Measurements from ENCODE around the gene TMEM248.
"Not testable (repeated sequence)": the region's sequence is repeated elsewhere in the genome, so short reads cannot be mapped to it uniquely, and the experiment has no call there.

Gene TMEM248

GRCh38 chr7:66920769-66921395 lies at the start of gene TMEM248:
Gene TMEM248, plus strand, starts transcription at chr7:66921225. Its CDS starts 20,641 bp downstream, at chr7:66941866.
- peak; percentile 78 for DNase-seq (ENCODE audit: low spot score)

GRCh38 chr7:66873476-66873875 lies 47.5 kb upstream of the TMEM248 start:
- DNase-seq (ENCODE audit: low spot score), result no peak

- no peak for DNase-seq (ENCODE audit: low spot score)
Observed at GRCh38 chr7:66877577-66878300, 43.3 kb upstream of the TMEM248 start.

- not testable (repeated sequence) for DNase-seq (ENCODE audit: low spot score)
Observed at GRCh38 chr7:66878301-66878685, 42.7 kb upstream of the TMEM248 start.

- no peak for DNase-seq (ENCODE audit: low spot score)
Observed at GRCh38 chr7:66880053-66880452, 41.0 kb upstream of the TMEM248 start.

GRCh38 chr7:66880577-66880976 lies 40.4 kb upstream of the TMEM248 start:
- not testable (repeated sequence) for DNase-seq (ENCODE audit: low spot score)

- DNase-seq (ENCODE audit: low spot score), result no peak
Observed at GRCh38 chr7:66883716-66884115, 37.3 kb upstream of the TMEM248 start.

GRCh38 chr7:66884556-66884955 lies 36.5 kb upstream of the TMEM248 start:
- not testable (repeated sequence) for DNase-seq (ENCODE audit: low spot score)

- DNase-seq (ENCODE audit: low spot score), result no peak
Observed at GRCh38 chr7:66886152-66886551, 34.9 kb upstream of the TMEM248 start.

- DNase-seq (ENCODE audit: low spot score), result not testable (repeated sequence)
Observed at GRCh38 chr7:66888223-66888622, 32.8 kb upstream of the TMEM248 start.

- no peak for DNase-seq (ENCODE audit: low spot score)
Observed at GRCh38 chr7:66894463-66895080, 26.5 kb upstream of the TMEM248 start.

- no peak for DNase-seq (ENCODE audit: low spot score)
Observed at GRCh38 chr7:66896441-66896840, 24.6 kb upstream of the TMEM248 start.

GRCh38 chr7:66899552-66900280 lies 21.3 kb upstream of the TMEM248 start:
- DNase-seq (ENCODE audit: low spot score), result no peak

- no peak for DNase-seq (ENCODE audit: low spot score)
Observed at GRCh38 chr7:66901941-66902843, 18.8 kb upstream of the TMEM248 start.

GRCh38 chr7:66902844-66903180 lies 18.2 kb upstream of the TMEM248 start:
- DNase-seq (ENCODE audit: low spot score), result no peak

- DNase-seq (ENCODE audit: low spot score), result no peak
Observed at GRCh38 chr7:66903360-66904062, 17.5 kb upstream of the TMEM248 start.

GRCh38 chr7:66904063-66904593 lies 16.9 kb upstream of the TMEM248 start:
- no peak for DNase-seq (ENCODE audit: low spot score)

GRCh38 chr7:66905278-66905677 lies 15.7 kb upstream of the TMEM248 start:
- DNase-seq (ENCODE audit: low spot score), result no peak

- no peak for DNase-seq (ENCODE audit: low spot score)
Observed at GRCh38 chr7:66905689-66906088, 15.3 kb upstream of the TMEM248 start.

- DNase-seq (ENCODE audit: low spot score), result no peak
Observed at GRCh38 chr7:66907731-66908130, 13.3 kb upstream of the TMEM248 start.

GRCh38 chr7:66908598-66908997 lies 12.4 kb upstream of the TMEM248 start:
- DNase-seq (ENCODE audit: low spot score), result peak; percentile 50

Data from hematopoietic multipotent progenitor cell treated with erythropoietin and hydrocortisone succinate and interleukin-3 and kit ligand, for 17 days (in vitro differentiated cells).